HG03064 (cell line): ENCODE measurements around the gene F7.

Experiments
- ATAC-seq: cut with Tn5 transposase; IDR thresholded peaks from one replicate; pipeline ENCODE4 v1.9.1; 2021; ENCODE audit warnings: low read depth; ENCODE audit not compliant: unreplicated experiment

Gene F7

DNA sequence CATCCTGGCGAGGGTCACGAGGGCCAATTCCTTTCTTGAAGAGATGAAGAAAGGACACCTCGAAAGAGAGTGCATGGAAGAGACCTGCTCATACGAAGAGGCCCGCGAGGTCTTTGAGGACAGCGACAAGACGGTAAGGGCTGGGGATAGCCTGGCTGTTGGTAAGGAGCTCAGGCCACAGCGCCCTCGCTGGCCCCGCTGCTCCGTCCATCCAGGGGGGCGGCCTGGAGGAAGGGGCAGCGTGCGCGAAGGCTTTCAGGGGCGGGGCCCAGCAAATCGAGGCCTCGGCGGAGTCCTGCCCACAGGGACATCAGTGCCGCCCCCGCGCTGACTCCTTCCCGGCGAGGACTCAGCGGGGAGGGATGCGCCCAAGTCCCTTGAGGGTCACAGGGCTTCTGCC lies 23.9 kb downstream of the F7 start:
- no peak for ATAC-seq

- no peak for ATAC-seq
These were observed 24.5 kb downstream of the F7 start for GRCh38 chr13:113129921-113130750.

DNA sequence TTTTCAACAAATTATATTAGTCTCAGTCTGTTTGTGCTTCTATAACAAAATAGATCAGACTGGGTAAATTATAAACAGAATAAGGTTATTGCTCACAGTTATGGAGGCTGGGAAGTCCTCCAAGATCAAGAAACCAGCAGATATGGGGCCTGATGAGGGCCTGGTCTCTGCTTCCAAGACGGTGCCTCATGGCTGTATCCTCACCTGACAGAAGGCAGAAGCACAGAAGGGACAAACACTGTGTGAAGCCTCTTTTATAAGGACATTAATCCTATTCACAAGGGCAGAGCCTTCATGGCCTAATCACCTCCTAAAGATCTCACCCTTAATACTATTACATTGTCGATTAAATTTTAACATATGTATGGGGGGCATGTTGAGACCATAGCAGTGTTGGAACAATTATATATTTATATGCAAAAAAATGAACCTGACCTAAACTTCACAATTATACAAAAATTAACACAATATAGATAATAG lies 29.7 kb downstream of the F7 start:
- ATAC-seq = no peak

- no peak for ATAC-seq
These were observed 32.2 kb downstream of the F7 start for GRCh38 chr13:113137691-113138298.

- ATAC-seq = no peak
These were observed 33.4 kb downstream of the F7 start for GRCh38 chr13:113138792-113139551.

DNA sequence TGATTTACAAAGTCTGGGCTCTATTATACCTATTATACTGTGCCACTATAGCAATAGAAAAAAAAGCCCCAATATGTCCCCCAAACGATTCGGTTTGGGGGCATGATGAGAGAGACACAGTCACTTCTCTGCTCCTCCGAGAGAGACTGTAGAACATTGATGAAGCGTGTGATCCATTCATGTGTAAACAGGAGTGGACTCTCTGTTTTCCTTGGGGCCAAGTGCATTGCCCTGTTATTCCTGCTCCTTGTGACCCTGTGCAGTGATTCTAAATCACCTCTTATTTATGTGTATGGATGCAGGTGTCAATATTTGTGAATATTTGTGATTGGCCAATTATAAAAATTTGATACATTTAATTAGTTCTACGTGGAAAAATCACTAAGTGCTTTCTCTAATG lies 34.0 kb downstream of the F7 start:
- ATAC-seq = no peak

DNA sequence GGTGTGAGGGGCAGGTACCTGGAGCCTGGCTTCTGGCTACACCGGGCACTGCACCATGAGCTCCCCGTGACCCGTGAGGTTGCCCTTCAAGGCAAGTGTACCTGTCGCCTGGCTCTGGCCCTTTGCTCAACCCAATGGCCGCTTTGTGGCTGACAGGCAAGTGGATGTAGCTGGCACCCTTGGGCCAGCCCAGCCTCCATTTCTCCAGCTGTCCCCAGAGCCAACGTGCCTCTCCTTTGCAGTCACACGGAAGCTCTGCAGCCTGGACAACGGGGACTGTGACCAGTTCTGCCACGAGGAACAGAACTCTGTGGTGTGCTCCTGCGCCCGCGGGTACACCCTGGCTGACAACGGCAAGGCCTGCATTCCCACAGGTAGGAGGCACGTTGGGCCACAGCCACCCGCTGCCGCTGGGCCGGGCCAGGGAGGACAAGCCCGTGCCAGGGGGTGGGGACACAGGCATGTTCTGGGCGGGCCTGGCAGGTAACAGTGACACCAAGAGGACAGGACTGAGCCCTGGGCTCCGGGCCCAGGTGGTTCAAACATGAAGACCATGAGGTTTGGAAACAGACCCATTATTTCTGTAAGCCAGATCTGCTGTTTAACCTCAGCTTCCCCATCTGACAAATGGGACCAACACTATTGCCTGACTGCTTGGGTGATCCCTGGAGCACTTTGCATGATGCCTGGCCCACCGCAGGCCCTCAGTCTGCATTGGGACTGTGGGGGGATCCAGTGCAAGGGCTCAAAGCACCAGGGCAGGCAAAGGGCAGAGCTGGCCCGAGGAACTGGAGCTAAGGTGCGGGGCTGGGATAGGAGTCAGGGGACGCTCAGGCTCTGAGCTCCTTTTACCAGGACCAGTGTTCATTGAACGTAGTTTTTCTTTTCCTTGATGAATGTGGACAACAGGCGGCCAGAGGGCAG lies 35.3 kb downstream of the F7 start:
- no peak for ATAC-seq

DNA sequence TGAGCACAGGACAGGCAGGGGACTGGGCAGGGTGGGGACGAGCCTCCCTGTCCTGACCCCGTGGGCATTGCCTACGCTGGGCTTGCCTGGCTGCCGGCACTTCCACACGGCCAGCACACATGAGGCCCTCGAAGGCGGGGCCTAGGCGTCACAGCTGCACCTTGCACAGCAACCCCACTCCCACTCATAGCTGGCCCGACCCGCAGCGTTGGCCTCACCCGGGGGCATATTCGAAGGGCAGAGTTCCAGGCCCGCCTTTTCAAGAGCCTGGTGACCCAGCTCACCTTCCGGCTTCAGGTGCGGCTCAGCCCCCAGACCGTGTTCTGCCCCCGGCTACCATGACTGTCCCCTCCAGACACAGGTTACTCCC lies 36.0 kb downstream of the F7 start:
- no peak for ATAC-seq

DNA sequence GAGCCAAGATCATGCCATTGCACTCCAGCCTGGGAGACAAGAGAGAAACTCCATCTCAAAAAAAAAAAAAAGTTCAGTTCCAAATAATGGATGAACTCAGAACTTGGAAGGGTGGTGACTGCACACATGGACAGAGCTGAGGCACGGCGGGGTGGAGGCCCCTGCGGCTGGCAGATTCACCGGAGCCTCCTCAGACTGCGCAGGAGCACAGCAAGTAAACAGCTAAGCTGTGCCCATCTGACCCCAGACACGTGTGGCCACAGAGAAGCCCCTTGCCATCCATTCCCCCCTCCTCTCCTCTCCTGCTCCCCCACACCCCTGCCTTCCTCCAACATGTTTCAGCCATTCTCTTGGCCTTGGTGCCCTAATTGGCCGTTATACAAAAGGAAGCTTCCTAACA lies 37.3 kb downstream of the F7 start:
- no peak for ATAC-seq

DNA sequence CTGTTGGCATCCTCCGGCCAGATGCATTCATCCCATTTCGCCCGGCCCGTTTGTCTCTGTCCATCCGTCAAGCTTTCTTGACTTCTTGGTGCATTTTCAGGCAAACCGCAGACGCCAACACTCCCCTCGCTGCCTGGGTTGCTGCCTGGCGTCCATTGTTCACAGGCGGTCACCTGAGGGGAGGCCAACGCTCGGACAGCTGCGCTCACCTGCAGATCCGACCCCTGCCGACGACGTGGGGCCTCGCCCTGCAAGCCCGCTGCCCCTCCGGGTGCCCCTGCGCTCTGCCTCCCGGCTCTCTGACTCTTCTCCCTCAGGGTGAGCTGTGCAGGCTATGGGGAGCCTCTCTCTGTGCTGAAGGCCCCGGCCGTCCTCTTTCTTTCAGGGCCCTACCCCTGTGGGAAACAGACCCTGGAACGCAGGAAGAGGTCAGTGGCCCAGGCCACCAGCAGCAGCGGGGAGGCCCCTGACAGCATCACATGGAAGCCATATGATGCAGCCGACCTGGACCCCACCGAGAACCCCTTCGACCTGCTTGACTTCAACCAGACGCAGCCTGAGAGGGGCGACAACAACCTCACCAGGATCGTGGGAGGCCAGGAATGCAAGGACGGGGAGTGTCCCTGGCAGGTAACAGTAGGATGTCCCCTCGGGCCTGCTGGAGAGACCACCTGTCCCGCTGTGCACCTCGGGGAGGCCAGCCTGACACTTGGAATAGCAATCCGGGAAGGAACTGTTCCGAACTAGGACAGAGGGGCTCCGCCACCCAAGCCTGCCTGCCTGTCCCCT lies 38.1 kb downstream of the F7 start:
- ATAC-seq = no peak

DNA sequence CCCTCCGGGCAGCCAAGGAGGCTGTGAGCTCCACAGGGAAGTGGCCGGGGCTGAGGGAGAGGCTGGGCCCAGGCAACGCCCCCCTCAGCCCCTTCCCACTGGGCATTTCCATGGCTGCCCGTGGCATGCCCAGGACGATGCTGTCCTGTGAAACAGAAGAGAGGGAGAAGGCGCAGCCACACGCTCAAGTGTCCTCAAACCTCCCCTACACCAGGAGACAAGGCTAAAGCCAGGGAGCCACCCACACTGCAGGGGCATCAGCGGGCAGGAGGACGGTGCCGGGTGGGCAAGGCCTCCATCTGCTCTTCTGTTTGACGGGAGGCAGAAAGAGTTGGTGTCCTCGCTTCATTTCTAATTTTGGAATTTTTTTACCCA lies 38.7 kb downstream of the F7 start:
- no peak for ATAC-seq

DNA sequence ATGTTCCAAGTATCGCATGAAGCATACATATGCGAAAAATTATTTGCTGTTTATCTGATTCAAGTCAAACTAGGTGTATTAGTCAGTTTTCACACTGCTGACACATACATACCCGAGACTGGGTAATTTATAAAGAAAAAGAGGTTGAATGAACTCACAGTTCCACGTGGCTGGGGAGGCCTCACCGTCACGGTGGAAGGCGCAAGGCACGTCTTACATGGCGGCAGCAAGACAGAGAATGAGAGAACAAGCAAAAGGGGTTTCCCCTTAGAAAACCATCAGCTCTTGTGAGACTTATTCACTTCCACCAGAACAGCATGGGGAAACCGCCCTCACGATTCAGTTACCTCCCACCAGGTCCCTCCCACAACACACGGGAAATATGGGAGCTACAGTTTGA lies 39.9 kb downstream of the F7 start:
- no peak for ATAC-seq

- no peak for ATAC-seq
These were observed 40.5 kb downstream of the F7 start for GRCh38 chr13:113145911-113146598.

DNA sequence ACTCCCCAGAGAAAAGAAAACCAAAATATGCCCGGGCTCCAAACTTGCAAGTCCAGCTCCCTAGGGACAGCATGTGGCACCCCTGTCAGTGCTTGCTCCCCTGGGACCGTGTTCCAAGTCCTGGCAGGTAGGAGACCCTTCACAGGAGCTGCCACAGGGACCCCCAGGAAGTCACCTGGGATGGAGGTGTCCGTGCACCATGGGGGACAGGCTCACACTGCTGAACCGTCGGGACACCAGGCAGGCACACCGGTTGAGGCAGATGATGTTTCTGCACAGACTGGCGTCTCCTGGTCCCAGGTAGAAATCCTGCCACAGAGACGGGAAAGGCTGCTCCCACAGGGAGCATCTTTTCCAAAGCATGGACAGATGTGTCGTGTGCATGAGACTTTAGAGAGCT lies 41.2 kb downstream of the F7 start:
- ATAC-seq = no peak

GRCh38 chr13:113147206-113147605 lies 41.6 kb downstream of the F7 start:
- no peak for ATAC-seq

GRCh38 chr13:113148407-113148806 lies 42.8 kb downstream of the F7 start:
- no peak for ATAC-seq

DNA sequence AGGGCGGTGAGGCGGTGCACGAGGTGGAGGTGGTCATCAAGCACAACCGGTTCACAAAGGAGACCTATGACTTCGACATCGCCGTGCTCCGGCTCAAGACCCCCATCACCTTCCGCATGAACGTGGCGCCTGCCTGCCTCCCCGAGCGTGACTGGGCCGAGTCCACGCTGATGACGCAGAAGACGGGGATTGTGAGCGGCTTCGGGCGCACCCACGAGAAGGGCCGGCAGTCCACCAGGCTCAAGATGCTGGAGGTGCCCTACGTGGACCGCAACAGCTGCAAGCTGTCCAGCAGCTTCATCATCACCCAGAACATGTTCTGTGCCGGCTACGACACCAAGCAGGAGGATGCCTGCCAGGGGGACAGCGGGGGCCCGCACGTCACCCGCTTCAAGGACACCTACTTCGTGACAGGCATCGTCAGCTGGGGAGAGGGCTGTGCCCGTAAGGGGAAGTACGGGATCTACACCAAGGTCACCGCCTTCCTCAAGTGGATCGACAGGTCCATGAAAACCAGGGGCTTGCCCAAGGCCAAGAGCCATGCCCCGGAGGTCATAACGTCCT lies 43.4 kb downstream of the F7 start:
- ATAC-seq = no peak

GRCh38 chr13:113149711-113150549 lies 44.3 kb downstream of the F7 start:
- no peak for ATAC-seq
